Body of pancreas (tissue), 4 donors: ENCODE measurements around the gene CDK16. TPM values are rescaled to one million over a fixed set of nuclear protein-coding genes. Genes with fewer than 3 reads are reported as not detected.

Source experiments
- ATAC-seq: fragments of 150-250 bp; one replicate; pipeline ENCODE4 v1.9.1; 2016
- DNase-seq, 4 donors: peaks; one replicate each; pipeline ENCODE4 v3.0.0-alpha.2; 2019
- H3K27ac ChIP-seq, 4 donors: fragments of 200-600 bp; sonication (generic); 1 replicate in 3 of 4; 2 replicates in 1 of 4; pipeline versions ENCODE4 v1.5.1 to v1.6.1; 2016 to 2019; ENCODE audit warnings: mild to moderate bottlenecking in 1 of 4, mixed read lengths in 1 of 4, moderate library complexity in 1 of 4
- H3K27me3 ChIP-seq, 2 donors: fragments of 200-600 bp; sonication (generic); one replicate each; pipeline ENCODE4 v1.6.0; 2016; ENCODE audit warnings: mild to moderate bottlenecking in 1 of 2
- H3K36me3 ChIP-seq, 2 donors: fragments of 200-600 bp; sonication (generic); replicated peaks in 1 of 2; 2 replicates each; pipeline ENCODE4 v1.5.1; 2016; ENCODE audit warnings: low read depth in 2 of 2; ENCODE audit not compliant: insufficient read depth in 1 of 2
- H3K4me1 ChIP-seq: fragments of 200-600 bp; sonication (generic); one replicate; pipeline ENCODE4 v1.6.0; 2016
- H3K4me3 ChIP-seq, 2 donors: fragments of 200-600 bp; sonication (generic); 1 replicate in 1 of 2; 2 replicates in 1 of 2; pipeline ENCODE4 v1.5.1; 2016 to 2019
- H3K9me3 ChIP-seq, 3 donors: fragments of 200-600 bp; sonication (generic); 1 replicate in 2 of 3; 2 replicates in 1 of 3; pipeline ENCODE4 v1.5.1; 2016
- POLR2A ChIP-seq, 3 donors: fragments of 450-650 bp; IDR thresholded peaks; one replicate each; pipeline ENCODE4 v1.6.1; 2016; ENCODE audit warnings: antibody characterized with exemption in 3 of 3, mild to moderate bottlenecking in 2 of 3
- WGBS, 2 donors: methylation state at CpG; one replicate each; pipeline ENCODE4 v1.1.5; 2017; 5-methylcytosine and 5-hydroxymethylcytosine counted together
- intact Hi-C: fragments of 100-400 bp; cut with DNase I; formaldehyde crosslinking; loops from one replicate; pipeline ENCODE4 v1.15.1; 2023
- total RNA-seq, 2 donors: library from RNA; depleted of rRNA; stranded (reverse); fragments of >200 nt; gene quantifications; one replicate each; pipeline ENCODE4 v1.1.0, GENCODE V29; 2016
- TF ChIP-seq, protein P1 (sequence below), 7 experiments: fragments of 450-650 bp in 4 of 7; fragments of 200-600 bp in 3 of 7; sonication (generic) in 3 of 7; IDR thresholded peaks; one replicate each; pipeline ENCODE4 v1.5.1; 2016 to 2019; ENCODE audit warnings: antibody characterized with exemption in 7 of 7

The CDK16 gene
- total RNA-seq, 2 donors from 2014 or later: 53.2 to 83.4 TPM

GRCh38 chrX:47178337-47178736 is 40.1 kb upstream of the CDK16 start:
- TF ChIP-seq, protein P1, sequence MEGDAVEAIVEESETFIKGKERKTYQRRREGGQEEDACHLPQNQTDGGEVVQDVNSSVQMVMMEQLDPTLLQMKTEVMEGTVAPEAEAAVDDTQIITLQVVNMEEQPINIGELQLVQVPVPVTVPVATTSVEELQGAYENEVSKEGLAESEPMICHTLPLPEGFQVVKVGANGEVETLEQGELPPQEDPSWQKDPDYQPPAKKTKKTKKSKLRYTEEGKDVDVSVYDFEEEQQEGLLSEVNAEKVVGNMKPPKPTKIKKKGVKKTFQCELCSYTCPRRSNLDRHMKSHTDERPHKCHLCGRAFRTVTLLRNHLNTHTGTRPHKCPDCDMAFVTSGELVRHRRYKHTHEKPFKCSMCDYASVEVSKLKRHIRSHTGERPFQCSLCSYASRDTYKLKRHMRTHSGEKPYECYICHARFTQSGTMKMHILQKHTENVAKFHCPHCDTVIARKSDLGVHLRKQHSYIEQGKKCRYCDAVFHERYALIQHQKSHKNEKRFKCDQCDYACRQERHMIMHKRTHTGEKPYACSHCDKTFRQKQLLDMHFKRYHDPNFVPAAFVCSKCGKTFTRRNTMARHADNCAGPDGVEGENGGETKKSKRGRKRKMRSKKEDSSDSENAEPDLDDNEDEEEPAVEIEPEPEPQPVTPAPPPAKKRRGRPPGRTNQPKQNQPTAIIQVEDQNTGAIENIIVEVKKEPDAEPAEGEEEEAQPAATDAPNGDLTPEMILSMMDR (IDR thresholded peaks at IDR 0.05): no peak
- no peak for TF ChIP-seq POLR2A (IDR thresholded peaks at IDR 0.05)
- ATAC-seq (no peak), DNase-seq (no peak)
- Histone ChIP-seq H3K9me3 (no peaks in the 10 kb centered on the region), H3K27me3 (no peaks in the 10 kb centered on the region), H3K27ac (no peak overlapping the region), H3K4me3 (no peak overlapping the region), H3K4me1 (no peaks in the 10 kb centered on the region), H3K36me3 (peaks cover 0 to 12% of the 10 kb centered on the region in 2 donors)
- intact Hi-C loops: no loop called here
- 90% methylated on average over 4 to 5 of the region's 5 CpGs for WGBS, 2 donors

GRCh38 chrX:47179221-47179927 is 39.1 kb upstream of the CDK16 start:
- intact Hi-C loops: no loop called here
- H3K27me3 ChIP-seq: no peaks in the 10 kb centered on the region
- TF ChIP-seq POLR2A (IDR thresholded peaks at IDR 0.05): no peak
- TF ChIP-seq, protein P1 (IDR thresholded peaks at IDR 0.05): no peak
- no peak for DNase-seq
- H3K4me1 ChIP-seq: no peaks in the 10 kb centered on the region
- WGBS, 2 donors: 73 to 77% methylated on average over 3 to 7 of the region's 14 CpGs
- no peak overlapping the region for H3K27ac ChIP-seq
- no peaks in the 10 kb centered on the region for H3K9me3 ChIP-seq
- peaks cover 0 to 12% of the 10 kb centered on the region in 2 donors for H3K36me3 ChIP-seq
- ATAC-seq: no peak
- no peak overlapping the region for H3K4me3 ChIP-seq

GRCh38 chrX:47179928-47180255 is 38.6 kb upstream of the CDK16 start:
- H3K27me3 ChIP-seq: no peaks in the 10 kb centered on the region
- H3K36me3 ChIP-seq: peaks cover 0 to 12% of the 10 kb centered on the region in 2 donors
- intact Hi-C loops: loop anchor here (10.0 kb wide), 2 partner anchors 195 to 345 kb away; partner anchors contain the start of gene ZNF157
- no peaks in the 10 kb centered on the region for H3K9me3 ChIP-seq
- no peak overlapping the region for H3K27ac ChIP-seq
- no peak overlapping the region for H3K4me3 ChIP-seq
- TF ChIP-seq, protein P1 (IDR thresholded peaks at IDR 0.05): no peak
- no peak for TF ChIP-seq POLR2A (IDR thresholded peaks at IDR 0.05)
- 100% methylated on average over 2 of the region's 18 CpGs; no CpG with 5 or more reads in 1 of the 2 donors for WGBS, 2 donors
- H3K4me1 ChIP-seq: no peaks in the 10 kb centered on the region
- DNase-seq: no peak
- no peak for ATAC-seq

GRCh38 chrX:47180346-47180745 is 38.1 kb upstream of the CDK16 start:
- intact Hi-C loops: loop anchor here (10.0 kb wide), 2 partner anchors 194 to 344 kb away; partner anchors contain the start of gene ZNF157
- Histone ChIP-seq H3K36me3 (peaks cover 0 to 12% of the 10 kb centered on the region in 2 donors), H3K27ac (no peak overlapping the region), H3K4me1 (no peaks in the 10 kb centered on the region), H3K27me3 (no peaks in the 10 kb centered on the region), H3K4me3 (no peak overlapping the region), H3K9me3 (no peaks in the 10 kb centered on the region)
- no peak for ATAC-seq
- no peak for TF ChIP-seq POLR2A (IDR thresholded peaks at IDR 0.05)
- TF ChIP-seq, protein P1 (IDR thresholded peaks at IDR 0.05): no peak
- DNase-seq: no peak
- 89 to 98% methylated on average over 4 to 7 of the region's 8 CpGs for WGBS, 2 donors

- ATAC-seq: no peak
- TF ChIP-seq POLR2A (IDR thresholded peaks at IDR 0.05): no peak
- TF ChIP-seq, protein P1 (IDR thresholded peaks at IDR 0.05): no peak
- H3K27me3 ChIP-seq: no peaks in the 10 kb centered on the region
- DNase-seq: no peak
- H3K4me3 ChIP-seq: no peak overlapping the region
- H3K36me3 ChIP-seq: peaks cover 0 to 12% of the 10 kb centered on the region in 2 donors
- H3K9me3 ChIP-seq: no peaks in the 10 kb centered on the region
- intact Hi-C loops: loop anchor here (10.0 kb wide), 2 partner anchors 194 to 344 kb away; partner anchors contain the start of gene ZNF157
- 90% methylated on average over 2 of the region's 10 CpGs; no CpG with 5 or more reads in 1 of the 2 donors for WGBS, 2 donors
- H3K4me1 ChIP-seq: no peaks in the 10 kb centered on the region
- H3K27ac ChIP-seq: no peak overlapping the region
These were observed 37.2 kb upstream of the CDK16 start for GRCh38 chrX:47181301-47181700.
